Pancreas (tissue), 10 donors: ENCODE results near the gene INSC. TPM values are rescaled to one million over a fixed set of nuclear protein-coding genes. Genes with fewer than 3 reads are reported as not detected.

Experiments used
- ATAC-seq, 4 donors: fragments of 200-7000 bp; cut with Tn5 transposase; one replicate each; pipeline versions ENCODE4 v1.8.0 to v1.9.1; 2020; ENCODE audit warnings: mild to moderate bottlenecking in 4 of 4, moderate library complexity in 4 of 4
- DNase-seq, 6 donors: peaks; one replicate each; pipeline ENCODE4 v3.0.0-alpha.2; 2020
- FAIRE-seq: peaks from 2 replicates; lab custom pipeline; 2012; peaks lifted over from hg19 to GRCh38; lab: Jason Lieb, UNC
- H3K27ac ChIP-seq, 4 donors: fragments of 200-600 bp; sonication (generic); 1 replicate in 3 of 4; 2 replicates in 1 of 4; pipeline versions ENCODE4 v1.5.0 to v1.8.0; 2020
- H3K27me3 ChIP-seq, 4 donors: fragments of 200-600 bp; one replicate each; pipeline ENCODE4 v1.8.0; 2021
- H3K36me3 ChIP-seq, 3 donors: fragments of 200-600 bp; sonication (generic) in 1 of 3; one replicate each; pipeline versions ENCODE4 v1.5.0 to v1.8.0; 2020 to 2021
- H3K4me1 ChIP-seq, 3 donors: fragments of 200-600 bp; one replicate each; pipeline ENCODE4 v1.8.0; 2021
- H3K4me3 ChIP-seq, 4 donors: fragments of 200-600 bp; sonication (generic) in 2 of 4; one replicate each; pipeline versions ENCODE4 v1.5.0 to v1.8.0; 2020 to 2021
- H3K9me3 ChIP-seq, 4 donors: fragments of 200-600 bp; one replicate each; pipeline ENCODE4 v1.8.0; 2021
- CTCF ChIP-seq, 4 donors: fragments of 200-600 bp; sonication (generic) in 3 of 4; IDR thresholded peaks; one replicate each; pipeline versions ENCODE4 v1.5.0 to v1.8.0; 2021; ENCODE audit warnings: antibody characterized with exemption in 4 of 4
- WGBS, 2 donors: extraction: QIAGEN DNeasy Blood & Tissue Kit; methylation state at CpG; one replicate each; pipeline ENCODE4 v1.1.7; 2013; 5-methylcytosine and 5-hydroxymethylcytosine counted together
- intact Hi-C, 3 donors: fragments of 100-400 bp; cut with DNase I; formaldehyde crosslinking; loops; one replicate each; pipeline versions ENCODE4 v1.11.1 to v1.14.2; 2022
- polyA plus RNA-seq, 2 donors: library from polyadenylated mRNA; stranded (reverse); fragments of 200-250 nt; gene quantifications; one replicate each; pipeline ENCODE4 v1.2.3, GENCODE V29; 2013
- total RNA-seq, 6 donors: library from RNA; stranded (reverse); fragmentation: NEBNext Ultra II Directional in 4 of 6; extraction: Animal tissue kit (Norgen Biotek cat#: 25700) in 4 of 6; gene quantifications; one replicate each; pipeline versions ENCODE4 v1.2.1 to v1.2.4, GENCODE V29; 2021 to 2023
- donor health status: healthy with polysubstance abuse.
- donor health status: DM: no; HTN: no; CAD: no; lungs with moderate emphysema.
- donor health status: DM: no; HTN: no; CAD: no.
- donor health status: control.
- donor health status: control.
- donor health status: Bipolar disorder and iron deficiency.
- donor health status: DM: yes; HTN: yes; CAD: no.
- donor health status: DM: no; HTN: no; CAD: no.
- donor health status: DM: no; HTN: no; CAD: no.
- donor health status: DM: yes; HTN: yes; CAD: no.

Gene INSC
- total and polyA plus RNA-seq, 8 donors, result 0.50 to 1.6 (median 0.57) TPM

DNA sequence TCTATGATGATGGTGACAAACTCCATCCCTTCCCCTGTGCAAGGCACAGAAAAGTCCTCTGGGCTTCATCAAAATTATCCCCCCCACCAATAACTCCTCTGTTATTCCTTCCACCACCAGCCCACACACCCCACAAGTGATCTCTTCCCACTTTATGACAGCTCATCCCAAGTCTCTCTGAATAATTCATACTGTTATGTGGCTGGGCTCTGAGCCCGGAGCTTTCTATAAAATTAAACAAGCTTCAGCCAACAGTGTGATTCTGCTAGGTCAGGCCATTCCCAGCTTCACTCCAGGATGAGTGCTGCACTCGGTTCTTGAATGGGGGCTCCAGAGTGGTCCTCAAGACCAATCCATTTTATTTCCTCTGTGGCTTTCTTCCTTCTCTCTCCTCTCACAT lies 83.0 kb downstream of the INSC start:
- no peak for TF ChIP-seq CTCF (IDR thresholded peaks at IDR 0.05)
- DNase-seq (no peak), ATAC-seq (no peak), FAIRE-seq (no peak)
- intact Hi-C loops, result no loop called here
- Histone ChIP-seq H3K9me3 (no peaks in the 10 kb centered on the region), H3K36me3 (no peaks in the 10 kb centered on the region), H3K4me1 (peaks cover 26 to 43% (median 30%) of the 10 kb centered on the region in 3 donors), H3K27ac (no peak overlapping the region), H3K27me3 (no peaks in the 10 kb centered on the region), H3K4me3 (no peak overlapping the region)
- WGBS, 2 donors, result 66 to 67% methylated on average over 2 of the region's 2 CpGs

GRCh38 chr11:15198284-15198683 lies 83.6 kb downstream of the INSC start:
- DNase-seq (no peak), ATAC-seq (no peak), FAIRE-seq (no peak)
- Histone ChIP-seq H3K36me3 (no peaks in the 10 kb centered on the region), H3K4me1 (peaks cover 26 to 43% (median 30%) of the 10 kb centered on the region in 3 donors), H3K27ac (peak overlapping the region in 1 of 4 donors; percentile 3), H3K27me3 (no peaks in the 10 kb centered on the region), H3K4me3 (no peak overlapping the region), H3K9me3 (no peaks in the 10 kb centered on the region)
- intact Hi-C loops, result no loop called here
- TF ChIP-seq CTCF (IDR thresholded peaks at IDR 0.05), result no peak
- 90 to 95% methylated on average over 2 of the region's 2 CpGs for WGBS, 2 donors

DNA sequence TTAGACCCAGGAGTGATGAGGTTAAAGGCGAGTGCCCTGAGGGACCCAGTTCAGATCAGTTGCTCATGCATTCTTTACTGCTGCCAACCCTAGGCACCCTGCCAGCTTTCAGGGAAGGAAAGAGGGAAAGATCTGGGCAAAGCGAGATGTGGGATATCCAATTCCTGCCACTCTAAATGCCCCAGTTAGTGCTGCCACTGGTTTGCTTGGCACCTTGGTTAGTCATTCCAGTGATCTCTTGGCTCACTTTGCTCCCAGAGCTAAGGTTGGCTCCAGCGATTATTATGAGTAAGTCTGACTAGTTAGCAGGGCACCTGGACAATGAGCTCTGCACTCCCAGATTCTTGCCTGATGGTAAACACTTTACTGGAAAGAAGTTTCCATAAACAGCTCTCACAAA lies 85.0 kb downstream of the INSC start:
- peak in 5 of 6 donors; percentile 51 to 80 (median 71) for DNase-seq

DNA sequence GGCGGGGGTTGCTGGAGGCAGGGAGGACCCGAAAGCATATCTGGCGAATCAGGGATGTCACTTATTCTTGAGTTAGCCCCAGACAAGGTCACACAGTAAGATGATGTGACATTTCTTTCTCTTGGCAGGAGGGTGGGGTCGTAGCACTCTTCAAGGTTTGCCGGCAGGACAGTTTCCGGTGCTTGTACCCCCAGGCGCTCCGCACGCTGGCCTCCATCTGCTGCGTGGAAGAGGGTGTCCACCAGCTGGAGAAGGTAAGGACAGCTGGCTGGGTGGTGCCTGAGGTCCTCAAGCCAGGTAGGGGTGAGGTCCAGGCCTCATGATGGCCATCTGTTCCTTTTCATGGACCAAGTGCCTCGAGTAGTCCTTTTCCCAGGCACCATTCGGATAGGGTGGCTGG lies 86.0 kb downstream of the INSC start:
- intact Hi-C loops, result no loop called here
- H3K4me1 ChIP-seq, result peaks cover 16 to 25% (median 16%) of the 10 kb centered on the region in 3 donors

More for the DNA sequence above, 85.0 kb downstream of the INSC start:
- Histone ChIP-seq H3K4me1 (peaks cover 19 to 35% (median 24%) of the 10 kb centered on the region in 3 donors), H3K9me3 (no peaks in the 10 kb centered on the region), H3K4me3 (no peak overlapping the region), H3K36me3 (no peaks in the 10 kb centered on the region), H3K27ac (peak overlapping the region in 1 of 4 donors; percentile 41), H3K27me3 (no peaks in the 10 kb centered on the region)
- WGBS, 2 donors, result 14 to 20% methylated on average over 3 of the region's 3 CpGs
- ATAC-seq (peak; percentile 68 to 78 (median 70)), FAIRE-seq (no peak)
- no peak for TF ChIP-seq CTCF (IDR thresholded peaks at IDR 0.05)
- intact Hi-C loops, result no loop called here

More for the DNA sequence above, 86.0 kb downstream of the INSC start:
- FAIRE-seq (no peak), ATAC-seq (no peak), DNase-seq (no peak)
- no peak for TF ChIP-seq CTCF (IDR thresholded peaks at IDR 0.05)
- WGBS, 2 donors, result 94 to 95% methylated on average over 12 of the region's 12 CpGs
- Histone ChIP-seq H3K27me3 (no peaks in the 10 kb centered on the region), H3K36me3 (no peaks in the 10 kb centered on the region), H3K27ac (no peak overlapping the region), H3K9me3 (no peaks in the 10 kb centered on the region), H3K4me3 (no peak overlapping the region)
